H9 (cell line): Measurements from ENCODE around the gene SARS1. TPM values are rescaled to one million over a fixed set of nuclear protein-coding genes. Genes with fewer than 3 reads are reported as not detected.
A peak's percentile ranks its signal among the peaks of the same experiment; 100 is the strongest.

Experiments
- DNase-seq: peaks from one replicate; pipeline ENCODE4 v3.0.0-alpha.2; 2017
- H2AFZ ChIP-seq: one replicate; pipeline ENCODE4 v1.6.1; 2013; ENCODE audit warnings: mild to moderate bottlenecking, low read length, control low read depth, moderate library complexity
- H2AK5ac ChIP-seq: 2 replicates; pipeline ENCODE4 v1.6.1; 2013; ENCODE audit warnings: low read length, control low read depth, mixed read lengths; ENCODE audit not compliant: insufficient read length
- H2BK120ac ChIP-seq: one replicate; pipeline ENCODE4 v1.6.1; 2013; ENCODE audit warnings: low read depth, mild to moderate bottlenecking, low read length, control low read depth, inconsistent platforms; ENCODE audit not compliant: poor library complexity, severe bottlenecking
- H2BK12ac ChIP-seq: 2 replicates; pipeline ENCODE4 v1.6.1; 2013; ENCODE audit warnings: low read length, control low read depth, mixed read lengths, low read depth; ENCODE audit not compliant: insufficient read length
- H2BK15ac ChIP-seq: 2 replicates; pipeline ENCODE4 v1.6.1; 2013; ENCODE audit warnings: low read depth, low read length, control low read depth
- H2BK20ac ChIP-seq: one replicate; pipeline ENCODE4 v1.6.1; 2013; ENCODE audit warnings: low read depth, mild to moderate bottlenecking, low read length, control low read depth, inconsistent platforms; ENCODE audit not compliant: poor library complexity, severe bottlenecking
- H2BK5ac ChIP-seq: 2 replicates; pipeline ENCODE4 v1.6.1; 2013; ENCODE audit warnings: low read length, control low read depth, mixed read lengths; ENCODE audit not compliant: insufficient read length
- H3K14ac ChIP-seq: 2 replicates; pipeline ENCODE4 v1.6.1; 2013; ENCODE audit warnings: low read length, control low read depth; ENCODE audit not compliant: insufficient read depth
- H3K18ac ChIP-seq: 2 replicates; pipeline ENCODE4 v1.6.1; 2013; ENCODE audit warnings: low read depth, mild to moderate bottlenecking, mixed read lengths, low read length, control low read depth; ENCODE audit not compliant: insufficient read length
- H3K23ac ChIP-seq: 2 replicates; pipeline ENCODE4 v1.6.1; 2013; ENCODE audit warnings: low read length, control low read depth, mixed read lengths, low read depth; ENCODE audit not compliant: insufficient read length
- H3K23me2 ChIP-seq: 2 replicates; pipeline ENCODE4 v1.6.1; 2013; ENCODE audit warnings: low read depth, mild to moderate bottlenecking, mixed read lengths, low read length, control low read depth; ENCODE audit not compliant: insufficient read length, poor library complexity, severe bottlenecking
- H3K27ac ChIP-seq: 2 replicates; pipeline ENCODE4 v1.5.1; 2013; ENCODE audit warnings: low read length, control low read depth, mixed read lengths, low read depth; ENCODE audit not compliant: insufficient read length
- H3K27me3 ChIP-seq: 2 replicates; pipeline ENCODE4 v1.6.1; 2013; ENCODE audit warnings: low read length, control low read depth, inconsistent platforms; ENCODE audit not compliant: insufficient read depth
- H3K4ac ChIP-seq: 2 replicates; pipeline ENCODE4 v1.6.1; 2013; ENCODE audit warnings: low read depth, mild to moderate bottlenecking, control low read depth, inconsistent platforms, low read length, moderate library complexity
- H3K4me1 ChIP-seq: 2 replicates; pipeline ENCODE4 v1.6.1; 2013; ENCODE audit warnings: low read length, control low read depth, inconsistent platforms; ENCODE audit not compliant: insufficient read depth
- H3K4me2 ChIP-seq: 2 replicates; pipeline ENCODE4 v1.6.1; 2013; ENCODE audit warnings: low read length, control low read depth, mixed read lengths; ENCODE audit not compliant: insufficient read length, insufficient read depth
- H3K56ac ChIP-seq: 2 replicates; pipeline ENCODE4 v1.6.1; 2013; ENCODE audit warnings: low read depth, mild to moderate bottlenecking, mixed read lengths, low read length, control low read depth; ENCODE audit not compliant: insufficient read length
- H3K79me1 ChIP-seq: 2 replicates; pipeline ENCODE4 v1.6.1; 2013; ENCODE audit warnings: low read depth, mild to moderate bottlenecking, moderate library complexity, low read length, control low read depth, inconsistent platforms; ENCODE audit not compliant: insufficient read depth, poor library complexity, severe bottlenecking
- H3K79me2 ChIP-seq: 2 replicates; pipeline ENCODE4 v1.6.1; 2013; ENCODE audit warnings: low read length, control low read depth, inconsistent platforms; ENCODE audit not compliant: insufficient read depth
- H3K9ac ChIP-seq: 2 replicates; pipeline ENCODE4 v1.6.1; 2013; ENCODE audit warnings: low read length, control low read depth, mixed read lengths; ENCODE audit not compliant: insufficient read length; ENCODE audit errors: extremely low read depth
- H3K9me3 ChIP-seq: one replicate; pipeline ENCODE4 v1.6.1; 2013; ENCODE audit warnings: low read depth, low read length, inconsistent platforms; ENCODE audit not compliant: control insufficient read depth
- H3T11ph ChIP-seq: one replicate; pipeline ENCODE4 v1.6.1; 2013; ENCODE audit warnings: mild to moderate bottlenecking, low read length, control low read depth, inconsistent platforms
- H4K20me1 ChIP-seq: one replicate; pipeline ENCODE4 v1.6.1; 2013; ENCODE audit not compliant: control insufficient read depth, insufficient read length, insufficient read depth
- H4K5ac ChIP-seq: 2 replicates; pipeline ENCODE4 v1.6.1; 2013; ENCODE audit warnings: low read depth, mild to moderate bottlenecking, mixed read lengths, low read length, control low read depth; ENCODE audit not compliant: insufficient read length
- H4K8ac ChIP-seq: replicated peaks from 2 replicates; pipeline ENCODE4 v1.6.1; 2013; ENCODE audit warnings: low read length, control low read depth, mixed read lengths, low read depth; ENCODE audit not compliant: insufficient read length
- H4K91ac ChIP-seq: 2 replicates; pipeline ENCODE4 v1.6.1; 2013; ENCODE audit warnings: low read depth, mild to moderate bottlenecking, moderate library complexity, mixed read lengths, low read length, control low read depth; ENCODE audit not compliant: insufficient read length
- H3K27ac Mint-ChIP-seq, 3 experiments: 2 replicates in 2 of 3; 3 replicates in 1 of 3; pipeline ENCODE4 v1.8.0; 2020 to 2021; ENCODE audit warnings: mixed read lengths in 3 of 3, mild to moderate bottlenecking in 1 of 3, moderate library complexity in 1 of 3
- H3K27me3 Mint-ChIP-seq: 2 replicates; pipeline ENCODE4 v1.8.0; 2021; ENCODE audit warnings: low read depth, mild to moderate bottlenecking, moderate library complexity, mixed read lengths
- H3K36me3 Mint-ChIP-seq, 3 experiments: 2 replicates in 2 of 3; 3 replicates in 1 of 3; pipeline ENCODE4 v1.8.0; 2020 to 2021; ENCODE audit warnings: low read depth in 3 of 3, mixed read lengths in 3 of 3; ENCODE audit not compliant: insufficient read depth in 1 of 3
- H3K4me1 Mint-ChIP-seq, 2 experiments: 2 replicates each; pipeline ENCODE4 v1.8.0; 2020; ENCODE audit warnings: mixed read lengths in 2 of 2
- H3K4me3 Mint-ChIP-seq, 2 experiments: 2 replicates in 1 of 2; 3 replicates in 1 of 2; pipeline ENCODE4 v1.8.0; 2020 to 2021; ENCODE audit warnings: mild to moderate bottlenecking in 2 of 2, mixed read lengths in 2 of 2, moderate library complexity in 1 of 2
- H3K9me3 Mint-ChIP-seq, 2 experiments: 2 replicates in 1 of 2; 3 replicates in 1 of 2; pipeline ENCODE4 v1.8.0; 2020; ENCODE audit warnings: mild to moderate bottlenecking in 2 of 2, mixed read lengths in 2 of 2, moderate library complexity in 1 of 2
- CTCF ChIP-seq: fragments of 200-600 bp; sonication (generic); conservative IDR thresholded peaks from 3 replicates; pipeline ENCODE4 v1.8.0; 2021; ENCODE audit warnings: antibody characterized with exemption, mild to moderate bottlenecking
- WGBS: extraction: QIAGEN DNeasy Blood & Tissue Kit; methylation state at CpG from one replicate; pipeline ENCODE4 v1.1.7; 2013; ENCODE audit warnings: missing lambda C conversion rate, low lambda C conversion rate, mixed read lengths; ENCODE audit not compliant: insufficient read length; ENCODE audit errors: extremely low coverage; 5-methylcytosine and 5-hydroxymethylcytosine counted together
- total RNA-seq: library from RNA; stranded (reverse); gene quantifications from 2 replicates; pipeline ENCODE4 v1.2.1, GENCODE V29; 2021

The SARS1 gene
- total RNA-seq, 1 experiment from 2014 or later, result 139 TPM

- Histone ChIP-seq H3K4me2 (no peak overlapping the region), H4K91ac (no peak overlapping the region), H4K8ac (no peak overlapping the region), H4K5ac (no peak overlapping the region), H3K9me3 (no peaks in the 10 kb centered on the region), H3K23ac (no peak overlapping the region), H3K79me1 (peaks cover 10% of the 10 kb centered on the region), H2BK120ac (no peak overlapping the region), H2BK20ac (no peak overlapping the region), H2BK5ac (no peak overlapping the region), H3K4me1 (peaks cover 17% of the 10 kb centered on the region), H2AK5ac (no peak overlapping the region), H3K56ac (no peak overlapping the region), H3K27ac (no peak overlapping the region), H3K9ac (no peak overlapping the region), H4K20me1 (no peaks in the 10 kb centered on the region), H2BK12ac (no peak overlapping the region), H3K4ac (no peak overlapping the region), H3T11ph (no peak overlapping the region), H2AFZ (no peak overlapping the region), H2BK15ac (no peak overlapping the region), H3K18ac (no peak overlapping the region), H3K79me2 (no peaks in the 10 kb centered on the region; the same call in 1 of the 2 replicates), H3K27me3 (no peaks in the 10 kb centered on the region), H3K14ac (no peak overlapping the region), H3K23me2 (no peaks in the 10 kb centered on the region)
- no peaks in the 10 kb centered on the region for H3K9me3 Mint-ChIP-seq
- H3K27ac Mint-ChIP-seq, result peak overlapping the region; percentile 25 to 83 (median 66); a peak in 4 of 7 replicates
- H3K27me3 Mint-ChIP-seq, result no peaks in the 10 kb centered on the region
- no peak for DNase-seq
- no CpG with 5 or more reads among the region's 5 CpGs for WGBS
- H3K36me3 Mint-ChIP-seq, result peaks cover 18 to 36% (median 32%) of the 10 kb centered on the region in 3 experiments
- 0 out of 5 replicates have a peak overlapping the region, but pooled peaks of 1 of the 2 experiments have one; percentile 17 for H3K4me3 Mint-ChIP-seq
- TF ChIP-seq CTCF, result no peak
- peaks cover 43 to 50% of the 10 kb centered on the region in 2 experiments for H3K4me1 Mint-ChIP-seq
Measured at GRCh38 chr1:109225711-109226445, 12.2 kb downstream of the SARS1 start.
